ENCODE data around the gene PDZK1IP1.

The PDZK1IP1 gene

GRCh38 chr1:47180603-47181094, 9.2 kb downstream of the PDZK1IP1 start:
- TF ChIP-seq ZFX (IDR thresholded peaks at IDR 0.05) (no peak), CTCF (conservative IDR thresholded peaks at IDR 0.05) (no peak)
- no peak overlapping the region; the same call in 1 of the 2 replicates for H3K27ac ChIP-seq

- TF ChIP-seq ZFX (IDR thresholded peaks at IDR 0.05) (no peak), CTCF (conservative IDR thresholded peaks at IDR 0.05) (no peak)
- H3K27ac ChIP-seq: peak overlapping the region; percentile 61
Observed at GRCh38 chr1:47179988-47180563, 9.8 kb downstream of the PDZK1IP1 start.

GRCh38 chr1:47179017-47179987, 10.5 kb downstream of the PDZK1IP1 start:
- TF ChIP-seq ZFX (IDR thresholded peaks at IDR 0.05): no peak
- peak; percentile 91 for TF ChIP-seq CTCF (conservative IDR thresholded peaks at IDR 0.05)
- H3K27ac ChIP-seq: peak overlapping the region; percentile 61

GRCh38 chr1:47178654-47179016, 11.2 kb downstream of the PDZK1IP1 start:
- no peak for TF ChIP-seq ZFX (IDR thresholded peaks at IDR 0.05)
- TF ChIP-seq CTCF (conservative IDR thresholded peaks at IDR 0.05): no peak
- no peak overlapping the region; the same call in 1 of the 2 replicates for H3K27ac ChIP-seq

GRCh38 chr1:47178020-47178419, 11.8 kb downstream of the PDZK1IP1 start:
- no peak for TF ChIP-seq ZFX (IDR thresholded peaks at IDR 0.05)
- no peak overlapping the region for H3K27ac ChIP-seq

- no peak for TF ChIP-seq ZFX (IDR thresholded peaks at IDR 0.05)
- TF ChIP-seq CTCF (conservative IDR thresholded peaks at IDR 0.05): peak; percentile 99
Observed at GRCh38 chr1:47175227-47175934, 14.5 kb downstream of the PDZK1IP1 start.

GRCh38 chr1:47174656-47175020, 15.2 kb downstream of the PDZK1IP1 start:
- TF ChIP-seq ZFX (IDR thresholded peaks at IDR 0.05) (no peak), CTCF (conservative IDR thresholded peaks at IDR 0.05) (no peak)
- H3K27ac ChIP-seq: no peak overlapping the region

More at GRCh38 chr1:47175227-47175934, 14.5 kb downstream of the PDZK1IP1 start:
- no peak overlapping the region for H3K27ac ChIP-seq

Measured in C4-2B (cell line).